Stimulated activated CD4-positive, alpha-beta T cell treated with anti-CD3 and anti-CD28 coated beads, Interleukin-12 subunit alpha, Interleukin-12 subunit beta, amount 100 ng/mL, for 48 hours (primary cell): ENCODE measurements around the gene MC3R.

Source experiments
- DNase-seq, 3 donors: peaks; one replicate each; pipeline ENCODE4 v3.0.0-alpha.2; 2020; ENCODE audit warnings: low read depth in 2 of 3, low spot score in 1 of 3

Gene MC3R

DNA sequence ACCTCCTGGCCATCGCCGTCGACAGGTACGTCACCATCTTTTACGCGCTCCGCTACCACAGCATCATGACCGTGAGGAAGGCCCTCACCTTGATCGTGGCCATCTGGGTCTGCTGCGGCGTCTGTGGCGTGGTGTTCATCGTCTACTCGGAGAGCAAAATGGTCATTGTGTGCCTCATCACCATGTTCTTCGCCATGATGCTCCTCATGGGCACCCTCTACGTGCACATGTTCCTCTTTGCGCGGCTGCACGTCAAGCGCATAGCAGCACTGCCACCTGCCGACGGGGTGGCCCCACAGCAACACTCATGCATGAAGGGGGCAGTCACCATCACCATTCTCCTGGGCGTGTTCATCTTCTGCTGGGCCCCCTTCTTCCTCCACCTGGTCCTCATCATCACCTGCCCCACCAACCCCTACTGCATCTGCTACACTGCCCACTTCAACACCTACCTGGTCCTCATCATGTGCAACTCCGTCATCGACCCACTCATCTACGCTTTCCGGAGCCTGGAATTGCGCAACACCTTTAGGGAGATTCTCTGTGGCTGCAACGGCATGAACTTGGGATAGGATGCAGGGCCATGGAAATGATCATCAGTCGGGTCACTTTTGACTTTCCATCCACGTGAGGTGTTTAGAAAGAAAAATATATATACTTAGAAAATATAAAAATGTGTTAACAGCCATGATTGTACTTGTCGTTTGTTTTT, 868 bp downstream of the MC3R start:
- peak in 2 of 3 donors; percentile 5 to 19 for DNase-seq

GRCh38 chr20:56249956-56250355, 1.4 kb downstream of the MC3R start:
- no peak for DNase-seq

GRCh38 chr20:56257604-56258003, 9.1 kb downstream of the MC3R start:
- DNase-seq: no peak

DNA sequence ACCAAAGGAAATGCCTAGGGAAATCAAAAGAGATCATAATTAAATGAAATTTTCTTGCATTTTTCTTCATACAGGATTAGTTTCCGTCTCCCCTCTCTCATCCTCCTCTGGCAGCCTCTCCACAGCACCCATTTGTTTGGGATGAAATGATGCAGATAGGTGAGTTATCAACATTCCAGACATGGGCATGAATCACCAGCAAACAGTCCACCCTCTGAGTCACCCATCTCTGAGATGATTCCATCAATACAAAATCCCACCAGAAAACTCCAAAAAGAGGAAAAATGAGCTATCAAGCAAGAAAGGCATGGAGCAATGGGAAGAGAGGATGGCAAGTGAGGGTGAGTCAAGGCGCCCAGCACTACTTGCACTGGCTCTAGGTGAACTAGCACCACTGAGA, 11.4 kb downstream of the MC3R start:
- no peak for DNase-seq

DNA sequence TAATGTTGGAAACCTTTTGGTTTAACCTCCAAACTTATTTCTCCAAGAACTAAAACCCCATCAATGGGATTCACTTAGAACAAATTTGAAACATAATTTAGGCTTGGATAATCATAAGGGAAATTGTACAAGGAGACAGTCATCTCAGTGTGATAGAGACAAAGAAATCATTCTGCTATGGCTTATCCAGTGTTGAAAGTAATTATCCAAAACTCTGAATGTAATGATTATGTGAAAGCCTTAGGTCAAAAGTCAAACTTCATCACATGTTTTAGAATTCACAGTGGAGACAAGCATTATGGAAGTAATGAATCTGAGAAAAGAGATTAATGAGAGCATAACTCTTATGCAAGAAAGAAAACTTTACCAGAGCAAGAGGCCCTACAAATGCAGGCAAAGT, 20.0 kb downstream of the MC3R start:
- DNase-seq: no peak

- DNase-seq: no peak
Measured at GRCh38 chr20:56271974-56272373, 23.4 kb downstream of the MC3R start.

DNA sequence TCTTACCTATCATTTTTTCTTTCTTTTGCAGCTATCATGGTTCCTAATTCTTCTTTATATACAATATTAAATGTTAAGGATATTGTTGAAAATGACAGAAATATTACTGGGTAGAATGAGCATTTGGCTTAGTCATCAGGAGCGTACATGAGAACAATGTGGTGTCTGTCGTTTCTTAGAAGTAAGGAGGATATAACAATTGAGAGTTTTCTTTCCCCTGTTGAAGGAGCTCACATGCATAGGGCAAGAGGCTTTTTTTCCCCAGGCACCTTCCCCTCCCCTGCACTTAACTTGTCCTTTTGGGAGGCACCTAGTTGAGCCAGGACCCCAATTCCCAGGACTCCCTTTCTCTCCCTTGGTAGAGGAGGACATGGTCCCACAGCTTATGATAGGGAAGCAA, 25.0 kb downstream of the MC3R start:
- no peak for DNase-seq

- no peak for DNase-seq
Measured at GRCh38 chr20:56274156-56274555, 25.6 kb downstream of the MC3R start.

GRCh38 chr20:56278196-56278595, 29.7 kb downstream of the MC3R start:
- DNase-seq: no peak

DNA sequence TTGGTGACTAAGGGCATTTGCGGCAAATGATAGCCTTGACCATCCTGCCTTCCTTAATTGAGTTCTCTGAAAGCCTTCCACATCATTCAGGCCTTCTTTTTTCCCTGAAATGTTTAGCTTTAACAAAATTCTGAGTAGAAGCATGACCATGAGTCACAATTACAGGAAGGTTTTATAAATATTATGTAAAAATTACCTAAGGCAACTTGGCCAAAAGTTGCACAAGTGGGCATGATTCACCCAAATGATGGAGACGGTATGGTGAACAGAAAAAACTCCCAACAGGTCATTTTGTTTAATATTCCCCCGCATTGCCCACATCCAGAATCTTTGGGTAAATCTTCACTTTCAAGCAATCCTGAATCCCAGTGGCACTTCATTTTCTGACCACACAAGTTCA, 37.0 kb downstream of the MC3R start:
- no peak for DNase-seq

DNA sequence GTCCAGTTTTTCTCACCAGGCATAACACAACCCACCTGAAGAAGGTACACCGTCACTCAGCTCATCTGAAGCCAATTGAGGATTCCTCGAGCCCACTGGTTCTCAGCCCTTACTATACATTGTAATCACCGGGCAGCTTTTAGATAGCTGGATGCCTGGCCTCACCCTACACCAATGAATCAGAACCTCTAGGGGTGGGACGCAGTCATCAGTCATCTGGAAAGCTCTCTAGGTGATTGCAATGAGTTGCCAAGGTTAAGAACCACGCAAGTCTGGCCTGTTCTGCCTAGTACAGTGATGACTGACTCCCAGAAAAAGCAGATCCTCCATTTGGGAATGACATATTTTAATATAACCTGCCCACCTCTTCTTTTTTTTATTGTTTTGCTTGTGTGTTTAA, 41.1 kb downstream of the MC3R start:
- no peak for DNase-seq

GRCh38 chr20:56299362-56299761, 50.8 kb downstream of the MC3R start:
- DNase-seq: no peak
